Measurements from ENCODE around the gene HNRNPA0. TPM values are rescaled to one million over a fixed set of nuclear protein-coding genes. Genes with fewer than 3 reads are reported as not detected.

Gene HNRNPA0
- total RNA-seq, 2 donors from 2014 or later: 11.0 to 17.4 TPM

DNA sequence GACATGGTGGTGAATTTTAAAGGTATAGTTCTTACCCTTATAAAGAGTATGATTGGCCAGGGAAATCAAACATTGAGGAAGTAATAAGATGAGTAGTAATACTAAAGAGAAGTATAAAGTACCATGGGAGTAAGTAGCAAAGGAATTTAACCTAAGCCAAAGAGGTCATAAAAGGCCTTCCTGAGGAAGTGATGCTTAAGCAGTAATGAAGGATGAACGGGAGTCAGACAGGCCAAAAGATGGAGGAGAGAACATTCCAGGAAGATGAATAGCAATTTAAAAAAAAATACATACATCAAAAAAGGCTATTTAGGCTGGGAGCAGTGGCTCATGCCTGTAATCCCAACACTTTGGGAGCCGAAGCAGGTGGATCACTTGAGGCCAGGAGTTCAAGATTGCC, 47.3 kb downstream of the HNRNPA0 start:
- intact Hi-C loops (cut with DNase I): no loop called here
- H3K27me3 ChIP-seq (replicated peaks; ENCODE audit: insufficient read depth): no peaks in the 10 kb centered on the region
- TF ChIP-seq POLR2A (IDR thresholded peaks at IDR 0.05) (no peak), POLR2AphosphoS5 (IDR thresholded peaks at IDR 0.05) (no peak)
- TF ChIP-seq, protein P1, sequence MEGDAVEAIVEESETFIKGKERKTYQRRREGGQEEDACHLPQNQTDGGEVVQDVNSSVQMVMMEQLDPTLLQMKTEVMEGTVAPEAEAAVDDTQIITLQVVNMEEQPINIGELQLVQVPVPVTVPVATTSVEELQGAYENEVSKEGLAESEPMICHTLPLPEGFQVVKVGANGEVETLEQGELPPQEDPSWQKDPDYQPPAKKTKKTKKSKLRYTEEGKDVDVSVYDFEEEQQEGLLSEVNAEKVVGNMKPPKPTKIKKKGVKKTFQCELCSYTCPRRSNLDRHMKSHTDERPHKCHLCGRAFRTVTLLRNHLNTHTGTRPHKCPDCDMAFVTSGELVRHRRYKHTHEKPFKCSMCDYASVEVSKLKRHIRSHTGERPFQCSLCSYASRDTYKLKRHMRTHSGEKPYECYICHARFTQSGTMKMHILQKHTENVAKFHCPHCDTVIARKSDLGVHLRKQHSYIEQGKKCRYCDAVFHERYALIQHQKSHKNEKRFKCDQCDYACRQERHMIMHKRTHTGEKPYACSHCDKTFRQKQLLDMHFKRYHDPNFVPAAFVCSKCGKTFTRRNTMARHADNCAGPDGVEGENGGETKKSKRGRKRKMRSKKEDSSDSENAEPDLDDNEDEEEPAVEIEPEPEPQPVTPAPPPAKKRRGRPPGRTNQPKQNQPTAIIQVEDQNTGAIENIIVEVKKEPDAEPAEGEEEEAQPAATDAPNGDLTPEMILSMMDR (IDR thresholded peaks at IDR 0.05): no peak
- no peak overlapping the region for H3K27ac ChIP-seq
- H3K9me3 ChIP-seq: no peaks in the 10 kb centered on the region
- H3K4me1 ChIP-seq (replicated peaks): no peaks in the 10 kb centered on the region
- no peak for DNase-seq (ENCODE audit: low spot score)
- no peaks in the 10 kb centered on the region for H3K36me3 ChIP-seq
- 74% methylated on average over 2 of the region's 2 CpGs for WGBS
- H3K4me3 ChIP-seq: no peak overlapping the region

DNA sequence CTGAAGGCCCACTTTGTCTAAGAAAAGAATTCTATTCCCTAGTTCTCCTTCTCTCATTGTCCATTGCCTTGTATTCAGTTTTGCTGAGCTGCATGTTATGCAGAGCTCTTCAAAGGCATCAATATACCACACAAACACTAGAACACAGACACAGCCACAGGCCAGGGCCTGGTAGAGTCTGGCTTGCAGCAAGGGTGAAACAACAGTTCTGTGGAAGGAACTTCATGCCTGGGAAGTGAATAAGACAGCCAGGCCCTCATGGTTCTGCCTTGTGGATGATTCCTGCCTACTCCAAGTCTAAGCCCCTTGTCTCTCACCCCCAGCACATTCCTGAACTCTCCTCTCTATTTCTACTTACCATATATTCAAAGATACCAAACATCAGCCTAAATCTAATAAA, 49.1 kb downstream of the HNRNPA0 start:
- H3K4me3 ChIP-seq: no peak overlapping the region
- H3K27me3 ChIP-seq (replicated peaks; ENCODE audit: insufficient read depth): no peaks in the 10 kb centered on the region
- H3K36me3 ChIP-seq: no peaks in the 10 kb centered on the region
- TF ChIP-seq, protein P1 (IDR thresholded peaks at IDR 0.05): no peak
- TF ChIP-seq POLR2A (IDR thresholded peaks at IDR 0.05) (no peak), POLR2AphosphoS5 (IDR thresholded peaks at IDR 0.05) (no peak)
- intact Hi-C loops (cut with DNase I): no loop called here
- H3K27ac ChIP-seq: no peak overlapping the region
- H3K9me3 ChIP-seq: no peaks in the 10 kb centered on the region
- H3K4me1 ChIP-seq (replicated peaks): no peaks in the 10 kb centered on the region
- no peak for DNase-seq (ENCODE audit: low spot score)

DNA sequence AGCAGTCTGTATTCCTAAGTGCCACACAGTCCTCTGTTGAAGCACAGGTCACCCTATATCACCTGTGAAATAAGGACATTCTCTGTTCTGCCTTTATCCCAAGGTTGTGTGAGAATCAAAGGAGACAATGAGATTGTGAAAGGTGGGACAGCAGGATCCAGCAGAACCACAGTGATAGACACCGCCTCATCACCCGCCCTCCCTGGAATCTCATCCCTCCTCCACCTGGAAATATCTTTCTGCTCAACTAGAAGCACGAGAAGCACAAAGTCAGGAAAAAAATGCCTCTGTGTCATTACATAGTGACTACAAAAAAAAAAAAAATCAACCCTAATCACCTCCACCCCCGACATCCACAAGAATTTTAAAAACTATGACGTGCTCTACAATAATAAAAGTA, 50.6 kb downstream of the HNRNPA0 start:
- DNase-seq (ENCODE audit: low spot score): no peak
- WGBS: 95% methylated on average over 5 of the region's 5 CpGs
- no peak for TF ChIP-seq POLR2A (IDR thresholded peaks at IDR 0.05)
- no peak for TF ChIP-seq POLR2AphosphoS5 (IDR thresholded peaks at IDR 0.05)
- TF ChIP-seq, protein P1 (IDR thresholded peaks at IDR 0.05): no peak
- no peaks in the 10 kb centered on the region for H3K4me1 ChIP-seq (replicated peaks)
- no peaks in the 10 kb centered on the region for H3K27me3 ChIP-seq (replicated peaks; ENCODE audit: insufficient read depth)
- H3K27ac ChIP-seq: no peak overlapping the region
- H3K9me3 ChIP-seq: no peaks in the 10 kb centered on the region
- H3K4me3 ChIP-seq: no peak overlapping the region
- intact Hi-C loops (cut with DNase I): no loop called here
- H3K36me3 ChIP-seq: no peaks in the 10 kb centered on the region

DNA sequence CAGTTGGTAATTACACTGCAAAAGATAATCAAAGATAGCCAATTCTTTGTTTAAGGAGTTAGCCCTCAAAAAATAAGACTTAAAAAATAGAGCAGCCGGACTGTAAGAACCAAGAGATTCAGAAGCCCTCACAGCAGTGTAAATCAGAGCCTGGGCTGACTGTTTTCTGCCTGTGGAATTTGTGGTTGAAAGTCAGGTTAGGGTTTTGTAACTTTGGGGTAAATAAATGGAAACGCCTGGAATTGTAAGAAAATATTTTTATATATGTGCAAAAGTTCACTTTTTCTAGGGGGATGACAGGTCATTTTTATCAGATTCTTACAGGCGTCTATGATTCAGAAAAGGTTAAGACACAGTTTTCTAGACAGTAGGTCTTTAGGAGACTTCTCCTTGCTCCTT, 53.9 kb downstream of the HNRNPA0 start:
- H3K4me1 ChIP-seq (replicated peaks): no peaks in the 10 kb centered on the region
- intact Hi-C loops (cut with DNase I): no loop called here
- no peak overlapping the region for H3K27ac ChIP-seq
- no peaks in the 10 kb centered on the region for H3K27me3 ChIP-seq (replicated peaks; ENCODE audit: insufficient read depth)
- DNase-seq (ENCODE audit: low spot score): no peak
- WGBS: 77% methylated on average over 3 of the region's 3 CpGs
- H3K4me3 ChIP-seq: no peak overlapping the region
- no peaks in the 10 kb centered on the region for H3K9me3 ChIP-seq
- TF ChIP-seq, protein P1 (IDR thresholded peaks at IDR 0.05): no peak
- TF ChIP-seq POLR2AphosphoS5 (IDR thresholded peaks at IDR 0.05) (no peak), POLR2A (IDR thresholded peaks at IDR 0.05) (no peak)
- no peaks in the 10 kb centered on the region for H3K36me3 ChIP-seq

DNA sequence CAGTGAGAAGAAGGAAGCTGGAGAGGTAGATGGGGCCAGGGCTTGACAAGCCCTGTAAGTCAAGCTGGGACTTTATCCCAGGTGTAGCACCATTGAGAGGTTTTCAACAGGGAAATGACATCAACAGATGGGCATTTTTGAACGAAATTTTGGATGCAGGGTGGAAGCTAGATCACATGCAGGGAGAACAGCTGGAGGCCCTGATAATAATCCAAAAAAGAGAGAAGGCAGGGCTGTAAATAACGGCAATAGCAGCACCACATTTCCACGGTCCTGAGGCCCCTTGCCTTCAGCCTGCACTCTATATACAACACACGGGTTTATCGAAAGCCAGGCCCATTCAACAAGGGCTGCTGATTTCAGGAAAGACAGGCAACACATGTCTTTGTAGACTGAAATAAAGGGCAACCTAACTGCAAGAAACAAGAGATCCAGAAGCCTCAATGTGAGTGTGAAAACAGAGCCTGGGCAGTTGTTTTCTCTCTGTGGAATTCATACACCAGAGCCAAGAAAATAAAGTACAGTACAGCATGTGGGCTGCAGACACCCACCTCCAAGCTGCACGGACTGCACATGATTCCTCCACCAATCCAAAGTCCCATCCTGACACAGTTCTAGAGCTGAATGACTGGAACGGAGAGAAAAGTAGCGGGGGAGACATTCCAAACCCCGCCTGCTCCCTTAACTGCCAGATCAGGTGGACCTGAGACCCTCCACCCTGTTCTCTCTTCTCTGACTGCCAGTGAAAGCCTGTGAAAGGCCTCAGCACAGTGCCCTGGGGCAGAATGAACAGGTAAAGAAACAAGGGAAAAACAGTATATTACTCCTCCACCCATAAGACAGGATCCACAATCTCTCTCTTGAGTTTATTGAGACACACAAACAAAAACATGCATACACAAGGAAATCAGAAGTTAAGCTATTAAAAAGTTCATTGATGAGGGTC, 54.6 kb downstream of the HNRNPA0 start:
- intact Hi-C loops (cut with DNase I): no loop called here
- H3K4me1 ChIP-seq (replicated peaks): no peaks in the 10 kb centered on the region
- TF ChIP-seq, protein P1 (IDR thresholded peaks at IDR 0.05): no peak
- no peak for TF ChIP-seq POLR2A (IDR thresholded peaks at IDR 0.05)
- TF ChIP-seq POLR2AphosphoS5 (IDR thresholded peaks at IDR 0.05): no peak
- H3K9me3 ChIP-seq: no peaks in the 10 kb centered on the region
- H3K27ac ChIP-seq: no peak overlapping the region
- H3K4me3 ChIP-seq: no peak overlapping the region
- 32% methylated on average over 9 of the region's 9 CpGs for WGBS
- no peak for DNase-seq (ENCODE audit: low spot score)
- no peaks in the 10 kb centered on the region for H3K27me3 ChIP-seq (replicated peaks; ENCODE audit: insufficient read depth)
- H3K36me3 ChIP-seq: no peaks in the 10 kb centered on the region
